ENCODE data around the gene NR0B2. TPM values are rescaled to one million over a fixed set of nuclear protein-coding genes. Genes with fewer than 3 reads are reported as not detected.
A peak's percentile ranks its signal among the peaks of the same experiment; 100 is the strongest.

The NR0B2 gene
- total RNA-seq, 1 donor from 2014 or later: not detected

DNA sequence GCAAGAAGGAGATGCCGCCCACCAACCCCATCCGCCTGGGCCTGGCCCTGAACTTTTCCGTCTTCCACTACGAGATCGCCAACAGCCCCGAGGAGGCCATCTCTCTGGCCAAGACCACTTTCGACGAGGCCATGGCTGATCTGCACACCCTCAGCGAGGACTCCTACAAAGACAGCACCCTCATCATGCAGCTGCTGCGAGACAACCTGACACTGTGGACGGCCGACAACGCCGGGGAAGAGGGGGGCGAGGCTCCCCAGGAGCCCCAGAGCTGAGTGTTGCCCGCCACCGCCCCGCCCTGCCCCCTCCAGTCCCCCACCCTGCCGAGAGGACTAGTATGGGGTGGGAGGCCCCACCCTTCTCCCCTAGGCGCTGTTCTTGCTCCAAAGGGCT lies 50.1 kb downstream of the NR0B2 start:
- no peaks in the 10 kb centered on the region for H3K27me3 Mint-ChIP-seq (ENCODE audit: low read depth, unreplicated experiment)
- no peak overlapping the region for H3K27ac ChIP-seq (ENCODE audit: low read depth, low read length)
- H2AFZ ChIP-seq (ENCODE audit: low read depth, low read length): no peak overlapping the region

DNA sequence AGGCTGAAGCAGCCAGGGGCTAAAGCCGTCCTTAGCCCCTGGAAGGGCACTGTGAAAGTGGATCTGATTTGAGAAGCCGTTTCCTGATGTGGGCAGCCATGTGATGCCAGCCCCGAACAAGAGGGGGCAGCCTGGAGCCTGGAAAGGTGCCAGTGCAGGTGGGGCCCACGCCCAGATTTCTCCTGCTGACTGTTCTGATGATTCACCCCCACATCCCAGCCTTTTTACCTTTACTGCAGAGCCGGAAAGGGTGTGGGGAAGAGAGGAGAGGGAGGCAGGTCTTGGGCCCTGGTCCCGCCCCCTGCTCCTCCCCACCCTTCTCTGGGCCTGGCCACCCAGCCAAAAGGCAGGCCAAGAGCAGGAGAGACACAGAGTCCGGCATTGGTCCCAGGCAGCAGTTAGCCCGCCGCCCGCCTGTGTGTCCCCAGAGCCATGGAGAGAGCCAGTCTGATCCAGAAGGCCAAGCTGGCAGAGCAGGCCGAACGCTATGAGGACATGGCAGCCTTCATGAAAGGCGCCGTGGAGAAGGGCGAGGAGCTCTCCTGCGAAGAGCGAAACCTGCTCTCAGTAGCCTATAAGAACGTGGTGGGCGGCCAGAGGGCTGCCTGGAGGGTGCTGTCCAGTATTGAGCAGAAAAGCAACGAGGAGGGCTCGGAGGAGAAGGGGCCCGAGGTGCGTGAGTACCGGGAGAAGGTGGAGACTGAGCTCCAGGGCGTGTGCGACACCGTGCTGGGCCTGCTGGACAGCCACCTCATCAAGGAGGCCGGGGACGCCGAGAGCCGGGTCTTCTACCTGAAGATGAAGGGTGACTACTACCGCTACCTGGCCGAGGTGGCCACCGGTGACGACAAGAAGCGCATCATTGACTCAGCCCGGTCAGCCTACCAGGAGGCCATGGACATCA lies 50.7 kb downstream of the NR0B2 start, which contains the start of gene SFN:
Gene SFN (plus strand): TSS at position 369 of the 904 bp plus-strand sequence. CDS start 64 bp downstream, at position 433.
- DNase-seq (ENCODE audit: low read depth) (no peak), FAIRE-seq (no peak)
- peaks cover 9% of the 10 kb centered on the region for H3K4me1 Mint-ChIP-seq (ENCODE audit: low read depth, unreplicated experiment)
- no peaks in the 10 kb centered on the region for H3K27me3 ChIP-seq (ENCODE audit: insufficient read depth, low read length)
- no peaks in the 10 kb centered on the region for H3K36me3 ChIP-seq (ENCODE audit: insufficient read depth, low read length)
- H2AFZ ChIP-seq (ENCODE audit: low read depth, low read length): peak within 1 kb of the TSS; percentile 96
- H3K4me2 ChIP-seq (ENCODE audit: low read length): peak within 1 kb of the TSS; percentile 99
- H3K4me3 ChIP-seq (ENCODE audit: insufficient read depth, low read depth, low read length): no peak within 1 kb of the TSS
- H3K79me2 ChIP-seq (ENCODE audit: insufficient read depth, low read length): no peaks in the 10 kb centered on the region
- peak within 1 kb of the TSS; percentile 53 for H3K27ac Mint-ChIP-seq (ENCODE audit: unreplicated experiment)
- no peak within 1 kb of the TSS for H3K27ac ChIP-seq (ENCODE audit: low read depth, low read length)
- H3K4me1 ChIP-seq (ENCODE audit: insufficient read depth, low read length): peaks cover 13% of the 10 kb centered on the region
- H3K9me3 ChIP-seq (ENCODE audit: insufficient read depth, low read depth, low read length): no peaks in the 10 kb centered on the region
- H3K27me3 Mint-ChIP-seq (ENCODE audit: low read depth, unreplicated experiment): no peaks in the 10 kb centered on the region
- H3K9ac ChIP-seq (ENCODE audit: low read length): peak within 1 kb of the TSS; percentile 78
- no peaks in the 10 kb centered on the region for H4K20me1 ChIP-seq (ENCODE audit: insufficient read depth, low read length)
- no peaks in the 10 kb centered on the region for H3K36me3 Mint-ChIP-seq (ENCODE audit: low read depth, unreplicated experiment)
- peaks cover 3% of the 10 kb centered on the region for H3K9me3 Mint-ChIP-seq (ENCODE audit: unreplicated experiment)
- no peak for TF ChIP-seq EZH2 (IDR thresholded peaks at IDR 0.05; ENCODE audit: insufficient read depth, low read length)
- no peak for TF ChIP-seq CTCF (IDR thresholded peaks at IDR 0.05; ENCODE audit: insufficient read depth, low read depth, low read length)
- peak within 1 kb of the TSS; percentile 50 for H3K4me3 Mint-ChIP-seq (ENCODE audit: unreplicated experiment)

More for the DNA sequence above, 50.1 kb downstream of the NR0B2 start:
- H3K36me3 Mint-ChIP-seq (ENCODE audit: low read depth, unreplicated experiment): no peaks in the 10 kb centered on the region
- no peak overlapping the region for H3K4me3 Mint-ChIP-seq (ENCODE audit: unreplicated experiment)
- H3K9me3 Mint-ChIP-seq (ENCODE audit: unreplicated experiment): peaks cover 3% of the 10 kb centered on the region
- no peaks in the 10 kb centered on the region for H3K79me2 ChIP-seq (ENCODE audit: insufficient read depth, low read length)
- H3K4me2 ChIP-seq (ENCODE audit: low read length): peak overlapping the region; percentile 99
- peak overlapping the region; percentile 78 for H3K9ac ChIP-seq (ENCODE audit: low read length)
- no peaks in the 10 kb centered on the region for H3K9me3 ChIP-seq (ENCODE audit: insufficient read depth, low read depth, low read length)
- H3K4me3 ChIP-seq (ENCODE audit: insufficient read depth, low read depth, low read length): no peak overlapping the region
- no peak for TF ChIP-seq CTCF (IDR thresholded peaks at IDR 0.05; ENCODE audit: insufficient read depth, low read depth, low read length)
- TF ChIP-seq EZH2 (IDR thresholded peaks at IDR 0.05; ENCODE audit: insufficient read depth, low read length): no peak
- no peak for FAIRE-seq
- H3K36me3 ChIP-seq (ENCODE audit: insufficient read depth, low read length): no peaks in the 10 kb centered on the region
- DNase-seq (ENCODE audit: low read depth): no peak
- H3K4me1 Mint-ChIP-seq (ENCODE audit: low read depth, unreplicated experiment): peaks cover 9% of the 10 kb centered on the region
- no peaks in the 10 kb centered on the region for H4K20me1 ChIP-seq (ENCODE audit: insufficient read depth, low read length)
- peak overlapping the region; percentile 53 for H3K27ac Mint-ChIP-seq (ENCODE audit: unreplicated experiment)
- H3K27me3 ChIP-seq (ENCODE audit: insufficient read depth, low read length): no peaks in the 10 kb centered on the region
- H3K4me1 ChIP-seq (ENCODE audit: insufficient read depth, low read length): peaks cover 13% of the 10 kb centered on the region

All from astrocyte (in vitro differentiated cells and primary cell).